GM18858 (cell line): ENCODE results near the gene EPB41L5.

Source experiments
- ATAC-seq: cut with Tn5 transposase; IDR thresholded peaks from one replicate; pipeline ENCODE4 v1.9.1; 2021; ENCODE audit not compliant: unreplicated experiment

Gene EPB41L5

GRCh38 chr2:120224256-120224655 lies 211.4 kb downstream of the EPB41L5 start:
- ATAC-seq, result no peak

GRCh38 chr2:120224735-120225548 lies 212.1 kb downstream of the EPB41L5 start:
- ATAC-seq, result no peak

GRCh38 chr2:120225549-120226065 lies 212.7 kb downstream of the EPB41L5 start:
- ATAC-seq, result no peak

DNA sequence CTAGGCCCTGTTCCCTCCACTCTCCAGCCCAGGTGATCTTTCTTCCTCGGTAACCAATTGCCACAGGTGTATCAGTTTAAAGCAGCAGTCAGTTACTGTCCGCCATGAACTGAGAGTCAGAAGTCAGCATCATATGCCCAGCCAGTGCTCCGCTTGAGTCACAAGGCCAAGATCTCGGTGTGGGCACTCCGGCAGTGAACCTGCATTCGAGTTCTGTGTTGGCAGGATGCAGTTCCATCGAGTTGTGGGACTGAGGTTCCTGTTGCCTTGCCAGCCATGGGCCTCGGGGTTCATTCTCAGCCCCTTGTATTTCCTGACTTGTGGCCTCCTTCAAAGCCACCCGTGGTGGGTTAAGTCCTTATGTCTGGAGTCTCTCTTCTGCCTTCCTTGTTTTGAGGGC lies 213.4 kb downstream of the EPB41L5 start:
- no peak for ATAC-seq

DNA sequence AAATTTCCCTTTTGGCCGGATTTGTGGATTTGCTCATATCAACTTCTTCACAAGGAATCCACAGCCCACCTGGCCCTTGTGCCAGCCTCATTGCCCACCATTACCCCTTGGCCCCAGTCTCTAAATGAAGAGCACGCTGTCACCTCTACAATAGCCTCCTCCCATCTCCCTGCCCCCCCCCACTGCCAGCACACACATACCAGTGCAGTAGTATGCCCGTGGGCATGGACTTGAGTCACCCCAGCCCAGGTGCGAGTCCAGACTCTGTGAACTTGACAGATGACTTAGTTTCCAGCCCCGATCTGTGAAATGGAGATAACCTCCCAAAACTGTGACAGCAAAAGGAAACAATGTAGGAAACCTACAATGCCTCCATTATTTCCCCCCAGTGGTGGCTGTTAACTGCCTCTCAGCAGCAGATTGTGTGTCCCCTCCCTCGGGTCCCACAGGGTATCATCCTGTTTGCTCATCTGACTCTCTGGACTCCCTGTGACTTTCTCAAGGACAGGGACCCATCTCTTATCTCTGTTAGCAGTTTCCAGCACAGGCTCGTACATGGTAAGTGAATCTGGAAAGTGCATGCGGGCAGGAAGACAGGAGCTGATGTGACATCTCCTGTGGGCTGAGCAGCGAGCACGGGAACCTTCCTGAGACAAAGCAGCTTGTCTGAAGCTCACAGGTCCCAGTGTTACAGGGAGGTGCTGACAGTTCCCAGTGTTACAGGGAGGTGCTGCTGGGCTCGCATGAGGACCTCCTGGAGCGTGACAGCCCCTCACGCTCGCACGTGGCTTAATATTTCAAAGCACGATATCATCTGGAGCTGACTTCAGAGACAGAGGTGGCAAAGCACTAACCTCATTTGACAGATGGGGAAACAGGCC lies 214.5 kb downstream of the EPB41L5 start:
- no peak for ATAC-seq

- ATAC-seq, result no peak
Observed at GRCh38 chr2:120228503-120228902, 215.6 kb downstream of the EPB41L5 start.
